HG03575 (cell line): Measurements from ENCODE around the gene SMAP1.

Experiments
- ATAC-seq: cut with Tn5 transposase; IDR thresholded peaks from one replicate; pipeline ENCODE4 v1.9.1; 2021; ENCODE audit not compliant: unreplicated experiment, insufficient number of reproducible peaks, low FRiP score; ENCODE audit errors: extremely low read depth

The SMAP1 gene

GRCh38 chr6:70864401-70864800, 196.7 kb downstream of the SMAP1 start:
- ATAC-seq = no peak

- ATAC-seq = no peak
These were observed 204.8 kb downstream of the SMAP1 start for GRCh38 chr6:70872469-70872868.

GRCh38 chr6:70874181-70874913, 206.7 kb downstream of the SMAP1 start:
- ATAC-seq = no peak

GRCh38 chr6:70879496-70879895, 211.8 kb downstream of the SMAP1 start:
- ATAC-seq = no peak

- no peak for ATAC-seq
These were observed 216.6 kb downstream of the SMAP1 start for GRCh38 chr6:70884074-70884983.

GRCh38 chr6:70886071-70886470, 218.4 kb downstream of the SMAP1 start:
- ATAC-seq = no peak

GRCh38 chr6:70886661-70887060, 219.0 kb downstream of the SMAP1 start:
- no peak for ATAC-seq

GRCh38 chr6:70889270-70889669, 221.6 kb downstream of the SMAP1 start:
- no peak for ATAC-seq

GRCh38 chr6:70894001-70894400, 226.3 kb downstream of the SMAP1 start:
- ATAC-seq = no peak

- no peak for ATAC-seq
These were observed 232.4 kb downstream of the SMAP1 start for GRCh38 chr6:70900047-70900446.

GRCh38 chr6:70901324-70901723, 233.6 kb downstream of the SMAP1 start:
- no peak for ATAC-seq

- ATAC-seq = no peak
These were observed 236.2 kb downstream of the SMAP1 start for GRCh38 chr6:70903665-70904452.

- ATAC-seq = no peak
These were observed 238.1 kb downstream of the SMAP1 start for GRCh38 chr6:70905742-70906141.
